T-helper 1 cell (primary cell): ENCODE data around the gene HCN4.

ENCODE experiments used
- DNase-seq, 5 donors: peaks; one replicate each; pipeline ENCODE4 v3.0.0-alpha.2; 2012 to 2020

HCN4 gene

GRCh38 chr15:73291441-73291840, 77.3 kb downstream of the HCN4 start:
- no peak for DNase-seq

GRCh38 chr15:73287019-73287418, 81.7 kb downstream of the HCN4 start:
- no peak for DNase-seq

GRCh38 chr15:73286311-73286710, 82.4 kb downstream of the HCN4 start:
- DNase-seq, result no peak

GRCh38 chr15:73284090-73284716, 84.6 kb downstream of the HCN4 start:
- DNase-seq, result no peak

- DNase-seq, result no peak
Observed at GRCh38 chr15:73283366-73283962, 85.3 kb downstream of the HCN4 start.

- no peak for DNase-seq
Observed at GRCh38 chr15:73282567-73283365, 86.0 kb downstream of the HCN4 start.

- DNase-seq, result no peak
Observed at GRCh38 chr15:73275862-73276261, 92.9 kb downstream of the HCN4 start.

- DNase-seq, result peak in 4 of 5 donors; percentile 7 to 37 (median 26)
Observed at GRCh38 chr15:73273181-73274002, 95.4 kb downstream of the HCN4 start.

- DNase-seq, result no peak
Observed at GRCh38 chr15:73270366-73271097, 98.2 kb downstream of the HCN4 start.
